GM23338 (cell line): ENCODE results near the gene MIER3. TPM values are rescaled to one million over a fixed set of nuclear protein-coding genes. Genes with fewer than 3 reads are reported as not detected.

ENCODE experiments used
- ATAC-seq: fragments of 200-7000 bp; cut with Tn5 transposase; 3 replicates; pipeline ENCODE4 v1.9.1; 2020
- DNase-seq: peaks from one replicate; pipeline ENCODE4 v3.0.0-alpha.2; 2015; ENCODE audit warnings: low spot score
- H2AFZ ChIP-seq: fragments of 200-600 bp; sonication (generic); 2 replicates; pipeline ENCODE4 v1.8.0; 2016; ENCODE audit warnings: antibody characterized with exemption, mild to moderate bottlenecking, moderate library complexity
- H3F3A ChIP-seq: fragments of 200-600 bp; sonication (generic); replicated peaks from 2 replicates; pipeline ENCODE4 v1.8.0; 2017; ENCODE audit warnings: antibody characterized with exemption, mixed run types, low read depth
- H3K27ac ChIP-seq: fragments of 200-600 bp; sonication (generic); 2 replicates; pipeline ENCODE4 v1.6.1; 2016; ENCODE audit warnings: low read depth
- H3K27me3 ChIP-seq: fragments of 200-600 bp; sonication (generic); 2 replicates; pipeline ENCODE4 v1.8.0; 2016; ENCODE audit warnings: mild to moderate bottlenecking, mixed run types, moderate library complexity; ENCODE audit not compliant: insufficient read depth
- H3K36me3 ChIP-seq: fragments of 200-600 bp; sonication (generic); 2 replicates; pipeline ENCODE4 v1.8.0; 2016; ENCODE audit warnings: mild to moderate bottlenecking; ENCODE audit not compliant: insufficient read depth
- H3K4me1 ChIP-seq: fragments of 200-600 bp; sonication (generic); 2 replicates; pipeline ENCODE4 v1.8.0; 2016; ENCODE audit warnings: mild to moderate bottlenecking, moderate library complexity; ENCODE audit not compliant: insufficient read depth
- H3K4me2 ChIP-seq: fragments of 200-600 bp; sonication (generic); 2 replicates; pipeline ENCODE4 v1.7.1; 2017; ENCODE audit warnings: mixed run types
- H3K4me3 ChIP-seq: fragments of 200-600 bp; sonication (generic); 2 replicates; pipeline ENCODE4 v1.6.1; 2016; ENCODE audit warnings: mixed run types
- H3K79me2 ChIP-seq: fragments of 200-600 bp; sonication (generic); replicated peaks from 2 replicates; pipeline ENCODE4 v1.8.0; 2017; ENCODE audit warnings: mild to moderate bottlenecking; ENCODE audit not compliant: insufficient read depth
- H3K9me2 ChIP-seq: fragments of 200-600 bp; sonication (generic); 2 replicates; pipeline ENCODE4 v1.8.0; 2017; ENCODE audit not compliant: insufficient read depth
- H4K20me1 ChIP-seq: fragments of 200-600 bp; sonication (generic); replicated peaks from 2 replicates; pipeline ENCODE4 v1.8.0; 2017; ENCODE audit warnings: mild to moderate bottlenecking; ENCODE audit not compliant: insufficient read depth
- H3K27ac Mint-ChIP-seq: 2 replicates; pipeline ENCODE4 v1.8.0; 2020; ENCODE audit warnings: inconsistent platforms, mild to moderate bottlenecking, moderate library complexity, mixed read lengths
- H3K27me3 Mint-ChIP-seq: 3 replicates; pipeline ENCODE4 v1.8.0; 2022; ENCODE audit warnings: low read depth, mild to moderate bottlenecking, moderate library complexity, mixed read lengths, inconsistent platforms; ENCODE audit not compliant: insufficient read depth, poor library complexity
- H3K36me3 Mint-ChIP-seq: 3 replicates; pipeline ENCODE4 v1.8.0; 2021; ENCODE audit warnings: low read depth, mild to moderate bottlenecking, inconsistent platforms, moderate library complexity, mixed read lengths
- H3K4me1 Mint-ChIP-seq: 3 replicates; pipeline ENCODE4 v1.8.0; 2020; ENCODE audit warnings: mild to moderate bottlenecking, inconsistent platforms, mixed read lengths
- H3K4me3 Mint-ChIP-seq: 3 replicates; pipeline ENCODE4 v1.8.0; 2021; ENCODE audit warnings: moderate library complexity, mild to moderate bottlenecking, inconsistent platforms, mixed read lengths
- H3K9me3 Mint-ChIP-seq: 3 replicates; pipeline ENCODE4 v1.8.0; 2020; ENCODE audit warnings: moderate library complexity, mild to moderate bottlenecking, inconsistent platforms, mixed read lengths
- CREB1 ChIP-seq: fragments of 250-450 bp; sonication (Bioruptor Pico); IDR thresholded peaks from 2 replicates; pipeline ENCODE4 v1.5.0; 2020; ENCODE audit warnings: low read depth, mild to moderate bottlenecking, moderate library complexity
- EZH2 ChIP-seq: fragments of 200-600 bp; sonication (generic); IDR thresholded peaks from one replicate; pipeline ENCODE4 v1.8.0; 2017; ENCODE audit warnings: antibody characterized with exemption, mild to moderate bottlenecking, low read depth; ENCODE audit not compliant: unreplicated experiment
- EZH2phosphoT487 ChIP-seq: fragments of 200-600 bp; sonication (generic); IDR thresholded peaks from one replicate; pipeline ENCODE4 v1.8.1; 2018; ENCODE audit warnings: antibody characterized with exemption; ENCODE audit not compliant: unreplicated experiment
- JUNB ChIP-seq: IDR thresholded peaks from one replicate; pipeline ENCODE4 v1.6.1; 2016; ENCODE audit warnings: antibody characterized with exemption; ENCODE audit not compliant: unreplicated experiment
- NANOG ChIP-seq: IDR thresholded peaks from 2 replicates; pipeline ENCODE4 v1.6.1; 2016; ENCODE audit warnings: antibody characterized with exemption, borderline replicate concordance
- POLR2AphosphoS5 ChIP-seq: IDR thresholded peaks from 2 replicates; pipeline ENCODE4 v1.6.1; 2016; ENCODE audit warnings: antibody characterized with exemption, low read depth
- STAT1 ChIP-seq: IDR thresholded peaks from one replicate; pipeline ENCODE4 v1.6.1; 2016; ENCODE audit warnings: antibody characterized with exemption; ENCODE audit not compliant: unreplicated experiment
- ZNF114 ChIP-seq: fragments of 250-450 bp; sonication (Bioruptor Pico); IDR thresholded peaks from 2 replicates; pipeline ENCODE4 v1.5.0; 2020; ENCODE audit warnings: mild to moderate bottlenecking, moderate library complexity
- ZNF331 ChIP-seq: fragments of 250-450 bp; sonication (Bioruptor Pico); IDR thresholded peaks from 2 replicates; pipeline ENCODE4 v1.5.0; 2020; ENCODE audit warnings: low read depth, mild to moderate bottlenecking, moderate library complexity
- polyA plus RNA-seq: library from polyadenylated mRNA; unstranded; fragments of >200 nt; fragmentation: Nextera tagmentation; extraction: Ambion mirVana; gene quantifications from 2 replicates; pipeline ENCODE4 v1.2.1, GENCODE V29; 2016
- total RNA-seq: library from RNA; depleted of rRNA; stranded (reverse); fragments of >200 nt; shearing (Covaris generic); gene quantifications from 2 replicates; pipeline ENCODE4 v1.2.3, GENCODE V29; 2014
- TF ChIP-seq, protein P1 (sequence below), 2 experiments: fragments of 200-600 bp in 1 of 2; sonication (generic) in 1 of 2; conservative IDR thresholded peaks; 2 replicates each; pipeline versions ENCODE4 v1.5.1 to v1.6.1; 2016 to 2017; ENCODE audit warnings: antibody characterized with exemption in 2 of 2, low read depth in 2 of 2, mild to moderate bottlenecking in 2 of 2, moderate library complexity in 1 of 2
- TF ChIP-seq, protein P2 (sequence below): IDR thresholded peaks from 2 replicates; pipeline ENCODE4 v1.6.1; 2016; ENCODE audit warnings: antibody characterized with exemption
- TF ChIP-seq, protein P3 (sequence below): IDR thresholded peaks from one replicate; pipeline ENCODE4 v1.6.1; 2018; ENCODE audit warnings: antibody characterized with exemption; ENCODE audit not compliant: unreplicated experiment

Gene MIER3
- total and polyA plus RNA-seq, 2 experiments from 2014 or later, result 12.0 to 36.3 TPM

DNA sequence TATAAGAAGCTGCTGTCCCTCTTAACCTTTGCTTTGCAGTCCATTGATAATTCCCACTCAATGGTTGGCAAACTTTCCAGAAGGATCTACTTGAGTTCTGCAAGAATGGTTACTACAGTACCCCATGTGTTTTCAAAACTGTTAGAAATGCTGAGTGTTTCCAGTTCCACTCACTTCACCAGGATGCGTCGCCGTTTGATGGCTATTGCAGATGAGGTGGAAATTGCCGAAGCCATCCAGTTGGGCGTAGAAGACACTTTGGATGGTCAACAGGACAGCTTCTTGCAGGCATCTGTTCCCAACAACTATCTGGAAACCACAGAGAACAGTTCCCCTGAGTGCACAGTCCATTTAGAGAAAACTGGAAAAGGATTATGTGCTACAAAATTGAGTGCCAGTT, 70.4 kb downstream of the MIER3 start:
- Histone ChIP-seq H3F3A (no peaks in the 10 kb centered on the region), H2AFZ (no peak overlapping the region), H3K4me3 (no peak overlapping the region), H3K9me2 (no peaks in the 10 kb centered on the region), H3K27me3 (no peaks in the 10 kb centered on the region), H4K20me1 (no peaks in the 10 kb centered on the region), H3K79me2 (no peaks in the 10 kb centered on the region), H3K4me1 (no peaks in the 10 kb centered on the region), H3K27ac (no peak overlapping the region), H3K4me2 (no peak overlapping the region), H3K36me3 (peaks cover 9% of the 10 kb centered on the region; the same call in 1 of the 2 replicates)
- no peaks in the 10 kb centered on the region for H3K9me3 Mint-ChIP-seq
- DNase-seq (no peak), ATAC-seq (no peak)
- no peak overlapping the region for H3K4me3 Mint-ChIP-seq
- H3K36me3 Mint-ChIP-seq, result peaks cover 36% of the 10 kb centered on the region
- TF ChIP-seq, protein P1, sequence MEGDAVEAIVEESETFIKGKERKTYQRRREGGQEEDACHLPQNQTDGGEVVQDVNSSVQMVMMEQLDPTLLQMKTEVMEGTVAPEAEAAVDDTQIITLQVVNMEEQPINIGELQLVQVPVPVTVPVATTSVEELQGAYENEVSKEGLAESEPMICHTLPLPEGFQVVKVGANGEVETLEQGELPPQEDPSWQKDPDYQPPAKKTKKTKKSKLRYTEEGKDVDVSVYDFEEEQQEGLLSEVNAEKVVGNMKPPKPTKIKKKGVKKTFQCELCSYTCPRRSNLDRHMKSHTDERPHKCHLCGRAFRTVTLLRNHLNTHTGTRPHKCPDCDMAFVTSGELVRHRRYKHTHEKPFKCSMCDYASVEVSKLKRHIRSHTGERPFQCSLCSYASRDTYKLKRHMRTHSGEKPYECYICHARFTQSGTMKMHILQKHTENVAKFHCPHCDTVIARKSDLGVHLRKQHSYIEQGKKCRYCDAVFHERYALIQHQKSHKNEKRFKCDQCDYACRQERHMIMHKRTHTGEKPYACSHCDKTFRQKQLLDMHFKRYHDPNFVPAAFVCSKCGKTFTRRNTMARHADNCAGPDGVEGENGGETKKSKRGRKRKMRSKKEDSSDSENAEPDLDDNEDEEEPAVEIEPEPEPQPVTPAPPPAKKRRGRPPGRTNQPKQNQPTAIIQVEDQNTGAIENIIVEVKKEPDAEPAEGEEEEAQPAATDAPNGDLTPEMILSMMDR (conservative IDR thresholded peaks at IDR 0.05; ENCODE audit: low read depth in 2 of 2), result no peak
- TF ChIP-seq, protein P2, sequence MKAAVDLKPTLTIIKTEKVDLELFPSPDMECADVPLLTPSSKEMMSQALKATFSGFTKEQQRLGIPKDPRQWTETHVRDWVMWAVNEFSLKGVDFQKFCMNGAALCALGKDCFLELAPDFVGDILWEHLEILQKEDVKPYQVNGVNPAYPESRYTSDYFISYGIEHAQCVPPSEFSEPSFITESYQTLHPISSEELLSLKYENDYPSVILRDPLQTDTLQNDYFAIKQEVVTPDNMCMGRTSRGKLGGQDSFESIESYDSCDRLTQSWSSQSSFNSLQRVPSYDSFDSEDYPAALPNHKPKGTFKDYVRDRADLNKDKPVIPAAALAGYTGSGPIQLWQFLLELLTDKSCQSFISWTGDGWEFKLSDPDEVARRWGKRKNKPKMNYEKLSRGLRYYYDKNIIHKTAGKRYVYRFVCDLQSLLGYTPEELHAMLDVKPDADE, result no peak
- TF ChIP-seq ZNF114 (CRISPR knock-in tag), result no peak
- TF ChIP-seq CREB1 (CRISPR knock-in tag), result no peak
- no peak for TF ChIP-seq POLR2AphosphoS5
- TF ChIP-seq, protein P3, sequence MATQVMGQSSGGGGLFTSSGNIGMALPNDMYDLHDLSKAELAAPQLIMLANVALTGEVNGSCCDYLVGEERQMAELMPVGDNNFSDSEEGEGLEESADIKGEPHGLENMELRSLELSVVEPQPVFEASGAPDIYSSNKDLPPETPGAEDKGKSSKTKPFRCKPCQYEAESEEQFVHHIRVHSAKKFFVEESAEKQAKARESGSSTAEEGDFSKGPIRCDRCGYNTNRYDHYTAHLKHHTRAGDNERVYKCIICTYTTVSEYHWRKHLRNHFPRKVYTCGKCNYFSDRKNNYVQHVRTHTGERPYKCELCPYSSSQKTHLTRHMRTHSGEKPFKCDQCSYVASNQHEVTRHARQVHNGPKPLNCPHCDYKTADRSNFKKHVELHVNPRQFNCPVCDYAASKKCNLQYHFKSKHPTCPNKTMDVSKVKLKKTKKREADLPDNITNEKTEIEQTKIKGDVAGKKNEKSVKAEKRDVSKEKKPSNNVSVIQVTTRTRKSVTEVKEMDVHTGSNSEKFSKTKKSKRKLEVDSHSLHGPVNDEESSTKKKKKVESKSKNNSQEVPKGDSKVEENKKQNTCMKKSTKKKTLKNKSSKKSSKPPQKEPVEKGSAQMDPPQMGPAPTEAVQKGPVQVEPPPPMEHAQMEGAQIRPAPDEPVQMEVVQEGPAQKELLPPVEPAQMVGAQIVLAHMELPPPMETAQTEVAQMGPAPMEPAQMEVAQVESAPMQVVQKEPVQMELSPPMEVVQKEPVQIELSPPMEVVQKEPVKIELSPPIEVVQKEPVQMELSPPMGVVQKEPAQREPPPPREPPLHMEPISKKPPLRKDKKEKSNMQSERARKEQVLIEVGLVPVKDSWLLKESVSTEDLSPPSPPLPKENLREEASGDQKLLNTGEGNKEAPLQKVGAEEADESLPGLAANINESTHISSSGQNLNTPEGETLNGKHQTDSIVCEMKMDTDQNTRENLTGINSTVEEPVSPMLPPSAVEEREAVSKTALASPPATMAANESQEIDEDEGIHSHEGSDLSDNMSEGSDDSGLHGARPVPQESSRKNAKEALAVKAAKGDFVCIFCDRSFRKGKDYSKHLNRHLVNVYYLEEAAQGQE, result no peak
- no peak for TF ChIP-seq EZH2phosphoT487
- no peak for TF ChIP-seq EZH2
- no peak for TF ChIP-seq STAT1
- TF ChIP-seq JUNB, result no peak
- H3K27me3 Mint-ChIP-seq, result no peaks in the 10 kb centered on the region
- no peaks in the 10 kb centered on the region for H3K4me1 Mint-ChIP-seq
- H3K27ac Mint-ChIP-seq, result no peak overlapping the region

DNA sequence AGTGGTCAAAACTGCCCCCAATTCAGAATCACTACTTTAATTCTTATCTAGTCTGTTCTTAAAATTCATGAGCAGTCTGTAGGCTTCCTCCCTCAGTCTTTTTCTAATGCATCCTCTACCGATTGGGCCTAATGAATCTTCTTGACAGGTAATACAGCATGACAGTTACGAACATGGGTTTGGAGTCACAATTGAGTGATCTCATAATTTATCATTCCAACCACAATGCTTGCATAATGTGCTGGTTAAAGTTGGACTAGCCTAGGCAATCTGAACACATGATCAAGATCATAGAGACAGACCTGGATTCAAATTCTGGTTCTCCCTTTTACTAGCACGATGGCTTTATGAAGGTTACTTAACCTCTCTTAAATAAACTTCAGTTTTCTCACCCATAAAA, 75.6 kb downstream of the MIER3 start:
- Histone ChIP-seq H3K27ac (no peak overlapping the region), H3K27me3 (no peaks in the 10 kb centered on the region), H4K20me1 (no peaks in the 10 kb centered on the region), H3K4me1 (no peaks in the 10 kb centered on the region), H3K36me3 (0 out of 2 replicates have a peak, but pooled peaks cover 9% of the 10 kb centered on the region), H3K4me2 (no peak overlapping the region), H3F3A (no peaks in the 10 kb centered on the region), H3K9me2 (no peaks in the 10 kb centered on the region), H2AFZ (no peak overlapping the region), H3K79me2 (no peaks in the 10 kb centered on the region), H3K4me3 (no peak overlapping the region)
- DNase-seq, result no peak
- no peaks in the 10 kb centered on the region for H3K4me1 Mint-ChIP-seq
- no peaks in the 10 kb centered on the region for H3K27me3 Mint-ChIP-seq
- no peak overlapping the region for H3K27ac Mint-ChIP-seq
- no peak overlapping the region for H3K4me3 Mint-ChIP-seq
- H3K9me3 Mint-ChIP-seq, result no peaks in the 10 kb centered on the region
- peaks cover 11% of the 10 kb centered on the region; the same call in 2 of the 3 replicates for H3K36me3 Mint-ChIP-seq
- no peak for ATAC-seq
- no peak for TF ChIP-seq ZNF114 (CRISPR knock-in tag)
- no peak for TF ChIP-seq JUNB
- TF ChIP-seq NANOG, result no peak
- no peak for TF ChIP-seq ZNF331 (CRISPR knock-in tag)
- no peak for TF ChIP-seq EZH2
- TF ChIP-seq POLR2AphosphoS5, result no peak
- TF ChIP-seq, protein P2, result no peak
- TF ChIP-seq, protein P1 (conservative IDR thresholded peaks at IDR 0.05; ENCODE audit: low read depth in 2 of 2), result no peak
- TF ChIP-seq CREB1 (CRISPR knock-in tag), result no peak
- TF ChIP-seq EZH2phosphoT487, result no peak
